OCI-LY7 (cell line): ENCODE data around the gene PALD1. TPM values are rescaled to one million over a fixed set of nuclear protein-coding genes. Genes with fewer than 3 reads are reported as not detected.

Source experiments
- BruUV-seq: library from RNA; stranded (reverse); fragments of 400-500 nt; replicated peaks from 2 replicates; lab custom pipeline; 2021; lab: Mats Ljungman, UMichigan
- CTCF ChIA-PET: fragments of 300-600 bp; sonication (Branson Sonifier 250); formaldehyde crosslinking; loops from one replicate; lab custom pipeline; 2022; ENCODE audit warnings: antibody characterized with exemption; ENCODE audit not compliant: unreplicated experiment; lab: Charles Lee
- POLR2A ChIA-PET: fragments of 300-600 bp; sonication (Branson Sonifier 250); formaldehyde crosslinking; loops from one replicate; lab custom pipeline; 2022; ENCODE audit warnings: antibody characterized with exemption; lab: Charles Lee
- DNase-seq: peaks from one replicate; pipeline ENCODE4 v3.0.0-alpha.2; 2015; ENCODE audit warnings: low spot score
- H2AFZ ChIP-seq: fragments of 200-600 bp; sonication (generic), shearing (Covaris generic); 2 replicates; pipeline ENCODE4 v1.6.1; 2014; ENCODE audit warnings: mild to moderate bottlenecking, antibody characterized with exemption, low read length, moderate library complexity
- H3K27ac ChIP-seq: fragments of 200-600 bp; sonication (generic); 2 replicates; pipeline ENCODE4 v1.5.1; 2014; ENCODE audit warnings: mixed run types, low read depth, mild to moderate bottlenecking, moderate library complexity, low read length, inconsistent platforms; ENCODE audit not compliant: poor library complexity, severe bottlenecking
- H3K36me3 ChIP-seq: fragments of 200-600 bp; sonication (generic); 2 replicates; pipeline ENCODE4 v1.6.1; 2014; ENCODE audit warnings: mild to moderate bottlenecking, antibody characterized with exemption, low read length, moderate library complexity, mixed read lengths; ENCODE audit not compliant: insufficient read depth
- H3K4me1 ChIP-seq: fragments of 200-600 bp; sonication (generic); 2 replicates; pipeline ENCODE4 v1.5.1; 2014; ENCODE audit warnings: mild to moderate bottlenecking, low read length; ENCODE audit not compliant: insufficient read depth, poor library complexity, severe bottlenecking
- H3K4me2 ChIP-seq: fragments of 200-600 bp; sonication (generic); 2 replicates; pipeline ENCODE4 v1.6.1; 2014; ENCODE audit warnings: mild to moderate bottlenecking, low read length
- H3K4me3 ChIP-seq: fragments of 200-600 bp; sonication (generic); 2 replicates; pipeline ENCODE4 v1.5.1; 2014; ENCODE audit warnings: mild to moderate bottlenecking, low read depth, low read length; ENCODE audit not compliant: poor library complexity, severe bottlenecking
- H3K79me2 ChIP-seq: fragments of 200-600 bp; sonication (generic); 2 replicates; pipeline ENCODE4 v1.6.1; 2016; ENCODE audit warnings: low read depth, mild to moderate bottlenecking, low read length, moderate library complexity, mixed read lengths; ENCODE audit not compliant: insufficient read depth
- H3K9me2 ChIP-seq: fragments of 200-600 bp; sonication (generic); 2 replicates; pipeline ENCODE4 v1.6.1; 2016; ENCODE audit warnings: mild to moderate bottlenecking, low read length, mixed read lengths; ENCODE audit not compliant: insufficient read depth
- H3K9me3 ChIP-seq: fragments of 200-600 bp; sonication (generic); 2 replicates; pipeline ENCODE4 v1.6.1; 2014; ENCODE audit warnings: mild to moderate bottlenecking, mixed run types, low read length, mixed read lengths
- H4K20me1 ChIP-seq: fragments of 200-600 bp; sonication (generic); 2 replicates; pipeline ENCODE4 v1.6.1; 2014; ENCODE audit warnings: mild to moderate bottlenecking, antibody characterized with exemption, low read length, moderate library complexity, mixed read lengths; ENCODE audit not compliant: insufficient read depth
- EZH2phosphoT487 ChIP-seq: fragments of 200-600 bp; sonication (generic); IDR thresholded peaks from 2 replicates; pipeline ENCODE4 v1.6.1; 2018; ENCODE audit warnings: low read depth, borderline replicate concordance, mild to moderate bottlenecking, mixed run types, antibody characterized with exemption, low read length, moderate library complexity, mixed read lengths
- intact Hi-C: fragments of 100-400 bp; cut with micrococcal nuclease; formaldehyde crosslinking; loops from one replicate; pipeline ENCODE4 v1.10.0; 2022; ENCODE audit not compliant: unreplicated experiment
- total RNA-seq, 2 experiments: library from RNA; depleted of rRNA in 1 of 2; stranded (reverse); fragments of >200 nt in 1 of 2; shearing (Covaris generic) in 1 of 2; gene quantifications; 2 replicates each; pipeline ENCODE4 v1.2.3, GENCODE V29; 2014 to 2022
- TF ChIP-seq, protein P1 (sequence below): fragments of 200-600 bp; sonication (generic); conservative IDR thresholded peaks from 2 replicates; pipeline ENCODE4 v1.5.1; 2014; ENCODE audit warnings: mild to moderate bottlenecking, antibody characterized with exemption, low read length, moderate library complexity, mixed read lengths

The PALD1 gene
- total RNA-seq, 2 experiments from 2014 or later: 52.7 to 66.7 TPM

GRCh38 chr10:70560511-70560941, 82.0 kb downstream of the PALD1 start:
- BruUV-seq: no TSS peak
- POLR2A ChIA-PET: interaction anchor here (0.9 to 2.7 kb wide), 9 partner anchors 15 to 200 kb away, joined by 3 to 15 read pairs (median 4); no protein-coding TSS in a partner anchor

DNA sequence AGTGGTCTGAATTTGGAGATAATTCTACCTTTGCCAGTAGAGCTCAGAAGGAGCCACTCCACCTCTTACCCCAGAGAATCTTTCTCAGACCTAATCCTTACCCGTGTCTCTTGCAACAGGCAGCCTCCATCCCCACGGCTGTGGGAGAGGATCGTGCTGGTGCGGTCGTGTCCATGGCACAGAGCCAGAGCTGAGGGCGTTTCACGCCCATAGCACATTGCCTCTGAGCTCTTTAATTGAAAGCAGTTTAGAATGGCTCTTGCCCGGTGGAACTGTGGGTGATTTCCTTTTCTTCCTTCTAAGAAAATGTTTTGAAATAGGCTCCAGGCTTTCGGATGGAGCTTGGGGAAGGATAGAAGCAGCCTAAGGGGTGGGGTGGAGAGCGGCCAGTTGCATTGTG, 82.5 kb downstream of the PALD1 start:
- TF ChIP-seq EZH2phosphoT487: no peak
- TF ChIP-seq, protein P1, sequence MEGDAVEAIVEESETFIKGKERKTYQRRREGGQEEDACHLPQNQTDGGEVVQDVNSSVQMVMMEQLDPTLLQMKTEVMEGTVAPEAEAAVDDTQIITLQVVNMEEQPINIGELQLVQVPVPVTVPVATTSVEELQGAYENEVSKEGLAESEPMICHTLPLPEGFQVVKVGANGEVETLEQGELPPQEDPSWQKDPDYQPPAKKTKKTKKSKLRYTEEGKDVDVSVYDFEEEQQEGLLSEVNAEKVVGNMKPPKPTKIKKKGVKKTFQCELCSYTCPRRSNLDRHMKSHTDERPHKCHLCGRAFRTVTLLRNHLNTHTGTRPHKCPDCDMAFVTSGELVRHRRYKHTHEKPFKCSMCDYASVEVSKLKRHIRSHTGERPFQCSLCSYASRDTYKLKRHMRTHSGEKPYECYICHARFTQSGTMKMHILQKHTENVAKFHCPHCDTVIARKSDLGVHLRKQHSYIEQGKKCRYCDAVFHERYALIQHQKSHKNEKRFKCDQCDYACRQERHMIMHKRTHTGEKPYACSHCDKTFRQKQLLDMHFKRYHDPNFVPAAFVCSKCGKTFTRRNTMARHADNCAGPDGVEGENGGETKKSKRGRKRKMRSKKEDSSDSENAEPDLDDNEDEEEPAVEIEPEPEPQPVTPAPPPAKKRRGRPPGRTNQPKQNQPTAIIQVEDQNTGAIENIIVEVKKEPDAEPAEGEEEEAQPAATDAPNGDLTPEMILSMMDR: no peak

More at GRCh38 chr10:70560511-70560941, 82.0 kb downstream of the PALD1 start:
- CTCF ChIA-PET: interaction anchor here (1.1 to 1.6 kb wide), 2 partner anchors 19 to 25 kb away, joined by 3 to 7 read pairs; no protein-coding TSS in a partner anchor
- Histone ChIP-seq H3K4me1 (peaks cover 74% of the 10 kb centered on the region), H3K4me3 (no peak overlapping the region), H3K79me2 (no peaks in the 10 kb centered on the region), H3K27ac (peak overlapping the region; percentile 73), H2AFZ (no peak overlapping the region), H3K9me3 (no peaks in the 10 kb centered on the region), H3K4me2 (peak overlapping the region; percentile 56), H3K36me3 (peaks cover 40% of the 10 kb centered on the region; the same call in 1 of the 2 replicates), H4K20me1 (no peaks in the 10 kb centered on the region), H3K9me2 (no peaks in the 10 kb centered on the region)
- peak; percentile 93 for DNase-seq
- TF ChIP-seq EZH2phosphoT487: no peak
- TF ChIP-seq, protein P1: 0 out of 2 replicates have a peak, but pooled peaks have one; percentile 36
- intact Hi-C loops: loop anchor here (1.0 kb wide), 1 partner anchor 16 kb away; no protein-coding TSS in a partner anchor

DNA sequence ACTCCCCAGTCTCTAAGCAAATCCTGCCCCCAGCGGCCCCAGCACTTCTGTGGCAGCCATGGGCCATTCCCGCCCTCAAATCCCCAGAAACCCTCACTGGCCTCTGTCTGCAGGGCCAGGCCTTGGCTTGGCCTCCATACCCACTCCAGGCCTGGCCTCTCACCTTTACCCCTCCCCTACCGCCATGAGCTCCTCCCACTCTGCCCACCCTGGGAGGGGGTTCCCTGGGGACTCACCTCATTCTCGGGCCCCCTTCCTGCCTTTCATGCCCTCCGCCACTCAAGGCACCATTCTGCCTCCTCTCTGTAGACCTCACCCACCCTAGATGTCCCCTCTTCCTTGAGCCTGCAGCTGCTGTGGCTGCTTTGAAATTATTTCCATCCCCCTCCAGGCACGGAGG, 83.0 kb downstream of the PALD1 start:
- H3K36me3 ChIP-seq: peaks cover 40% of the 10 kb centered on the region; the same call in 1 of the 2 replicates
- TF ChIP-seq EZH2phosphoT487: no peak
- TF ChIP-seq, protein P1: no peak
- no TSS peak for BruUV-seq
- no peaks in the 10 kb centered on the region for H3K9me3 ChIP-seq
- POLR2A ChIA-PET: interaction anchor here (0.6 to 2.7 kb wide), 9 partner anchors 11 to 1758 kb away, joined by 3 to 15 read pairs (median 3); no protein-coding TSS in a partner anchor
- H3K27ac ChIP-seq: peak overlapping the region; percentile 73
- no peaks in the 10 kb centered on the region for H3K79me2 ChIP-seq
- CTCF ChIA-PET: interaction anchor here (0.6 to 1.6 kb wide), 3 partner anchors 18 to 143 kb away, joined by 3 to 7 read pairs (median 3); no protein-coding TSS in a partner anchor
- H3K4me3 ChIP-seq: peak overlapping the region; percentile 33
- H3K4me1 ChIP-seq: peaks cover 73% of the 10 kb centered on the region
- H3K9me2 ChIP-seq: no peaks in the 10 kb centered on the region
- no peak overlapping the region for H2AFZ ChIP-seq
- intact Hi-C loops: no loop called here
- no peaks in the 10 kb centered on the region for H4K20me1 ChIP-seq
- DNase-seq: peak; percentile 82
- H3K4me2 ChIP-seq: peak overlapping the region; percentile 56

More for the DNA sequence above, 82.5 kb downstream of the PALD1 start:
- H3K9me2 ChIP-seq: no peaks in the 10 kb centered on the region
- POLR2A ChIA-PET: interaction anchor here (0.6 to 2.7 kb wide), 13 partner anchors 12 to 1758 kb away, joined by 3 to 15 read pairs (median 4); no protein-coding TSS in a partner anchor
- H3K9me3 ChIP-seq: no peaks in the 10 kb centered on the region
- peak overlapping the region; percentile 33 for H3K4me3 ChIP-seq
- peak overlapping the region; percentile 73 for H3K27ac ChIP-seq
- BruUV-seq: no TSS peak
- CTCF ChIA-PET: interaction anchor here (1.1 to 1.6 kb wide), 2 partner anchors 19 to 24 kb away, joined by 3 to 7 read pairs; no protein-coding TSS in a partner anchor
- no peak overlapping the region for H2AFZ ChIP-seq
- H3K79me2 ChIP-seq: no peaks in the 10 kb centered on the region
- peaks cover 74% of the 10 kb centered on the region for H3K4me1 ChIP-seq
- DNase-seq: no peak
- intact Hi-C loops: no loop called here
- H3K4me2 ChIP-seq: peak overlapping the region; percentile 56
- no peaks in the 10 kb centered on the region for H4K20me1 ChIP-seq
- peaks cover 39% of the 10 kb centered on the region; the same call in 1 of the 2 replicates for H3K36me3 ChIP-seq
